DMS53 (cell line): Measurements from ENCODE around the gene PDE2A.

Experiments
- DNase-seq: peaks from one replicate; lab custom pipeline; 2025; lab: John Stamatoyannopoulos, UW

Gene PDE2A

DNA sequence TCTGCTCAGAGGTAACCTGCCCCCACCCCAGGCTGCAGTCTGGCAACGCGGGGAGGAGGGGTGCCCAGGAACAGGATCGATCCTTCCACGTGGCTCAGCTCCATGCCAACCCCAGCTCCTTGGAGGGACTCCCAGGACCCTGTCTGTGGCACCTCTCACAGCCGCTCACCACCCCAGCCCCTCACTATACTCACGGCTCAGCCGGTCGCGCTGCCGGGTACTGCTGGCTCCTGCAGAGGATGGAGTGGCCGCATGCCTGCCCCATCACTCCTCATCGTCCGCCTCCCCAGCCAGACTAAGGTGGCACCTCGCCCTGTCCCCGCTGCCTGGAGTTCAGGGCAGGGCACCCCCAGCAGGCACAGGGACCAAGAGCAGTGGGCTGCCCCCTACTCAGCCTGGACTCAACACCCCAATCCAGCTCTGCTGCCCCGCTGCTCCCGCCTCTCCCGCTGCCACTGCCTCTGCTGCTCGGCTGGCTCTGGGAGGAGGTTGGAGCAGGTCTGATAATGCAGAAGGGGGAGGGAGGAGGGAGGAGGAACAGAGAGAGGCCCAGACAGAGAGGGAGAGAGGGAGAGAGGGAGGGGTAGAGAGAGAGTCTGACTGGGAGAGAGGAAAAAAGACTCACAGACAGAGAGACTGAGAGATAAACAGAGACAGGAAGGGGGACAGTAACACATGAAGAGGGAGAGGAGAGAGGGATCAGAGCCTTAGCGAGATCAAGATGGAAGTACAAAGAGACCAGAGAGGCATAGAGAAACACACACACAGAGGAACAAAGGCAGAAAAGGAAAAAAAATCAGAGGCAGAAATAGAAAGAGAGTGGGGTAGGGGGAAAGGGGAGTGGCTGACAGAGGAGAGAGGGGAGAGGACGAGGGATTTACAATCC, at the start of gene PDE2A:
TSS of gene PDE2A (minus strand) at position 480 of the 886 bp plus-strand sequence. CDS start at position 265, 215 bp downstream.
- DNase-seq = peak; percentile 63

DNA sequence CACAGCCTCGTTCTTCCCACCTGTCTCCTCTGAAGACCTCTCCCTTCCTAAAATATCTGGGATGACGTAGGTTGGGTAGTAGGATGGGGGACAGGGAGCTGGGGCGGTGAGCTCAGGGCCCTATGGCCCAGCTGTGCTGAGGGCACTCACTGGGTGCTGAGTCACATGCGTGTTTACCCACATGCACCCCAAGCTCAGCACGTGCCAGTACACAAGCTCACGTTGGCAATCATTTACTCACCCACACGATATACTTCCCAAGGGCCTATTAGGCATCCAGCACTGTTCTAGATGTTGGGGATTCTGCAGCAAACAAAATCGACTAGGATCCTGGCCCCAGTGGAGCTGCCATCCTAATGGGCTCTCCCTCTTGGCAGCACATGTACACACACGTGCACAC, 49.3 kb upstream of the PDE2A start:
- no peak for DNase-seq

DNA sequence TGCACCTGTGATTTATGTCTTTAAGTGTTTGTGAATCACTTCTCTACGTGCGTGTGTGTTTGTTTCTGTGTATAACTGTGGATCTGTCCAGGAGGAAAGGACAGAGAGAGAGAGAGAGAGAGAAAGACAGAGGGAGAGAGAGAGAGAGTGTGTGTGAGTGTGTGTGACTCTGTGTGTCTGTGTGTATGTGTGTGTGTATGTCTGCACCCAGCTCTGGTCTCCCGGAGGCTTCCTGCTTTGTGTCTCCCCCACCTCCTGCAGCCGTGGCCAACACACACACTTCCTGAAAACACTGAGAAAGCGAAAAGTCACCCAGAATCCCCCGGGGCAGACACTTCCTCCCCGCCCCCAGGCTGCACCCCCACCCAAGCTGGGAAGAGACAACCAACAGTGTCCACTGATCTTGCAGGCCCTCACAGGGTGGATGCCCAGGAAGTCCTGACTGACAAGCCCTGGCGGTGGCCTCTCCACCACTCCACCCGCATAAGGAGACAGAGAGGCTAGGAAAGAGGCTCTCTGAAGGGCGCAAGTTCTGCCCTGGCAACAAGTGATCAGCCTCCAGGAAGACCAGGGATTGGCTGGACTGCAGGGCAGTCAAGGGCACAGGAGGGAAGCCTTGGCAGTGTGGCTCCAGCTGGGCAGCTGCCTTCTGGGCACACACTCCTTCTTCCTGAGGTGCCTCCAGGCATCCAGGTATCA, 48.0 kb upstream of the PDE2A start:
- peak; percentile 100 for DNase-seq

GRCh38 chr11:72721689-72722049, 47.4 kb upstream of the PDE2A start:
- peak; percentile 90 for DNase-seq

DNA sequence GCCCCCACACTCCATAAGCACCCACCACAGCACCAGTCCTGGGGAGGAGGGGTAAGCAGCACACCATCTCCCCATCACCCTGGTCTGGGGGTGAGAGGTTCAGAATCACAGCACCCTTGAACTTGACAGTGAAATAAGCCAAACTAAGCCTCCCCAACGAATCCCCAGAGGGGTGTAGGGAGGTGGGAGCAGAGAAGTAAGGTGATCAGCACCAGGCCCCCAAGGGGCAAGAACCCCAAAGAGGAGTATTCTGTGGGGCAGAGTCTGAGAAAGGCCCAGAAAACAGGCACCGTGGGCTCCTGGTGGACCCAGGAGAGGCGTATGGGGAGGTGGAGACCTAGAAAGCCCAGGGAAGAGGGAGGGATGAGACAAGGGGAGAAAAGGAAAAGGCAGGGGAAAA, 47.1 kb upstream of the PDE2A start:
- DNase-seq = no peak

- DNase-seq = peak; percentile 46
Measured at GRCh38 chr11:72720784-72721183, 46.6 kb upstream of the PDE2A start.

GRCh38 chr11:72720047-72720446, 45.8 kb upstream of the PDE2A start:
- DNase-seq = no peak

DNA sequence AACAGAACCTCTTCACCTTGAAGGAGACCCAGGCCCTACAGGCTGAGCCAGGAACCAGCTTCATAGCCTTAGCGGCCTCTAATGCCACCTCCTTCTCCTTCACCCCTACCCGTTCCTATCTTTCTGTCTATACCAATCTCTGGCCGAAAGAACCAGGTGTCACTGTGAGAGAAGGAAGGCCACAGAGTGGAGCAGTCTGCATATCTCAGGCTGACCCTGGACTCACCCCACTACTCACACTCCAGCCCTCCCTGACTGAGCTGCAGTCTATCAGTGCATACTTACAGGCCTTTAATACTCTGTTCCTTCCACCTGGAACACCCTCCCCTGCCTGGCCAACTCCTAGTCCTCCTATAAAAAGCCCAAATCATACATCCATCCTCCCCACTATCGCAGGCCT, 45.3 kb upstream of the PDE2A start:
- no peak for DNase-seq

DNA sequence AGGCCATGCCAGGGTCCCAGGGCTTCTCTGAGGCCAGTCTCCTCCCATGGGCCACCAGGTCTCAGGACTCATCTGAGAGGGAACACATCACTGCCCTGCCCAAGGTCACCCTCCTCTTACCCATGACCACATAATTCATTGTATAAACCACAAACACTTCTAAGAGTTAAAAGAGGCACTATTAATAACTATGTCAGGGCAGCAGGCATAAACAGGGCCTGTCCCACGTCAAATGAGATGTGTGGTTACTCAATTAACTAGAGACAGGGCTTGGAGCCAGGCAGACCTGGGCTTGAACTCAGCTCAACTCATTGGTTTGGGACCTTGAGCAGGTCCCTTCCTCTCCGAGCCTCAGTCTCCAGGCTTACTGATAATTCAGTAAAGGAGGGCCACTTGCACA, 44.9 kb upstream of the PDE2A start:
- no peak for DNase-seq

DNA sequence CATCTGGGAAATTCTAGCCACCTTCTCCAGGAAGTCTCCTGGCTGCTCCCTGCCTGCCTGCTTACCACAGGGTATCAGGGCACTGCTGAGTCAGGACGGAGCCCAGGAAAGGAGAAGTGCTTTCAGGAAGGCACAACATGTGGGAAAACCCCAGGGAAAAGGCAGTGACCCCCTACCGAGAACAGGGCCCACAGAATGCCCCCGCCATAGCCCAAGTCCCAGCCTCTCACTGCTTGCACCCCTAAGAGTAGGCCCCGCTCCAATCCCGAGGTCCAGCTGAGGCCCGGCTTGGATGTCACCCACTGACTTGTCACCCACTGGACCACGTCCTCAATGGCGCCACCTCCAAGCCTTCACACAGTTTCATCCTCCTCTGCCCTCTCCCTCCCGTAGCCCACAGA, 43.9 kb upstream of the PDE2A start:
- no peak for DNase-seq

DNA sequence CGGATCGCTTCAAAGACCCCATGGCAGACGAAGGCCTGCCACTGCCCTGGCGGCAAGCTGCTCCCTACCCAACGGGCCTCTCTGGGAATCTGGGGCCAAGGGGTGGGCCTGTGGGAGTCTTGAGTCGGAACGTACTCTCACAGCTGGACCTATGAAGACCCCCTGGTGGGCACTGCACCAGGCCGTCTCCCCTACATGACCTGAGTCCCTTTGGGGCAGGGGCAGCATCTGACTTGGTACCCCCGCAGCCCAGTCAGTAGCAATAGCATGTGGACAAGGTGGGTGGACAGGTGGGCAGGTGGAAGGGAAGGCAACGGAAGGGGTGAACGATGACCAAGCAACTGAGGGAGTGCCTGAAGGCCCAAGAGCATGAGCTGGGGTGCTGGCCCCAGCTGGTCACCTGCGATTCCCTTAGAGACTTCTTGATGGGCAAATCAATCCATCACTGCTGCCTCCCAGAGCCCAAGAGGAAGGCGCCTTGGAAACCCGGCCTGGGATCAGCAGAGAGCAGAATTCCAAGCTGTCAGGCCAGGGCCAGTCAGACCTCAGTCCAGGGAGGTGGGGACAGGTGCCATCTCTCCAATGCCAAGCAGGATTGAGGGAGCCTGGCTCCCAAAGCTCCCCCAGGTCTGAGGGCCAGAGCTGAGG, 42.7 kb upstream of the PDE2A start:
- no peak for DNase-seq

GRCh38 chr11:72716290-72716689, 42.1 kb upstream of the PDE2A start:
- DNase-seq = peak; percentile 66

DNA sequence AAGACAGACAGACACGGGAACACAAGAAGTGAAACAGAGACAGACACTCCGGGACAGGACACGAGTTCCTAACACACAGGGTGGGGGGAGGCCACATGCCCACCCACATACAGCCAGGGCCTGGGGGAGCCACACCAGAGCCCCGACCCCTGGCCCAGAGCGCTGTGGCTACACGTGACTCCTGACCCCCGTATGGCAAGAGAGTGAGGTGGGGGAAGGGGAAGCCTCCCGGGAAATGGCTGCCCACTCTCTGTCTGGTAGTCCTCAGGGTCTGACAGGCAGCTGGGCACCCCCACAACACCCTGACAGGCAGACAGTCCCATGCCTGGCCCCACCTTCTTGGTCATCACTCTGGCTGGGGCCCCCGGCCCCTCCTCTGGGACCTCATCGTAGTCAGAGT, 38.6 kb upstream of the PDE2A start:
- DNase-seq = no peak

DNA sequence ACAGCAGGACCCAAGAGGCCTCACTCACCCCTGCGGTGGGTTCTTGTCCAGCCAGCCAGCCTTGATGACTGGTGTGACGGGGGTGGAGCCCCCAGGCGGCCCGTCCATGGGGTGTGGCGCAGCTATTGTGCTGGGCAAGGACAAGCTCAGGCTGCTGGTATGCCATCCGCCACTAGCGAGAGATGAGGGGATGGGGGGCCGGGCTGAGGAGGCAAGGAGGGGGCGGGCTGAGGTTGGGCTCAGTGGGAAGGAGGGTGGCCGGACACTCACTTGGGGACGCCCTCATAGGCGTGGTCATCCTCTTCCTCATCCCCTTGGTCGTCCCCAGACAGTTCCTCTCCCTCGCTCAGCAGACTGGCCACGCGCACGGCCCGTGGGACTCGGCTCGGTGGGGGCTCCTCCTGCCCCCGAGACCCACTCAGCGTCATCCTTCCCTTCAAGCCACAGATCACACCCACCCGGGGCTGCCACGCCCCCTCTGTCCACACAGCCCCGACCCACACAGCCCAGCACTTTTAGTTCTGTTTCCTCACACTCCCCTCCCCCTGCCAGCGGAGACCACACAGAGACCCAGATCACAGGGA, 38.0 kb upstream of the PDE2A start:
- no peak for DNase-seq

DNA sequence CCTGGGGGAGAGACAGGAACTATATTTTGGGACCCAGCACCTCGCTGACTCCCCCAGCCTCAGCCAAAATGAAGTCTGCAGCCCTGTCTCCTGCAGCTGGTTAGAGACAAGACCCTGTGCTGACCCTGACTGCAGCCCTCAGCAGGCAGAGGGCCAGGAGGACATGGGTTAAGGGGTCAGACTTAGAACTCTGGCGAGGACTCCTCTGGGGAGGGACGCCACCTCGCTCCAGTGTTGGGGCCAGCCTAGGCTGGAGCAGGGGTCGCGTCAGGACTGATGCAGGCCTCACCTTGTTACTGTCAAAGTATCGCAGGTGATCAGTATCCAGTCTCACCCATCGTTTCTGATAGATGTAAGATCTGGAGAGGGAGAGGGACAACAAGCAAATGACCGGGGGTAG, 36.9 kb upstream of the PDE2A start:
- DNase-seq = no peak

DNA sequence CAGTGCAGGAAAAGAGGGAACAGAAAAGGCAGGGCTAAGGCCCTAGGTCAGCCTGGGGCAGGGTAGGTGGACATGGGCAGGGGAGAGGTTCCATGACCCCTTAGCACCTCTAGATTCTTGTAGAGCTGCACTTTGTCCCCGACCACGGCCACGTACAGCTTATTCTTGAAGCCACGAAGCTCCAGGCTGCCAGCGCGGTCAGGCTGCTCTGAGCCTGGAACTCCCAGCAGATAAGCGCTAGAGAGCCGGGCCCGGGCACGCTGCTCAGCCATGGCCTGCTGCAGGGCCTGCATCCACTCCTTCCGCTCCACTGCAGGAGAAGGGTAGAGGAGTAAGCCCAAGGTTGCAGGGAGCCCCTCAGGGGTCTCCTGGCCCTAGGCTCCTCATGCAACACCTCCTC, 36.1 kb upstream of the PDE2A start:
- no peak for DNase-seq

GRCh38 chr11:72709478-72710238, 35.4 kb upstream of the PDE2A start:
- DNase-seq = no peak

GRCh38 chr11:72707032-72707431, 32.8 kb upstream of the PDE2A start:
- DNase-seq = no peak

- DNase-seq = no peak
Measured at GRCh38 chr11:72706579-72706978, 32.4 kb upstream of the PDE2A start.

DNA sequence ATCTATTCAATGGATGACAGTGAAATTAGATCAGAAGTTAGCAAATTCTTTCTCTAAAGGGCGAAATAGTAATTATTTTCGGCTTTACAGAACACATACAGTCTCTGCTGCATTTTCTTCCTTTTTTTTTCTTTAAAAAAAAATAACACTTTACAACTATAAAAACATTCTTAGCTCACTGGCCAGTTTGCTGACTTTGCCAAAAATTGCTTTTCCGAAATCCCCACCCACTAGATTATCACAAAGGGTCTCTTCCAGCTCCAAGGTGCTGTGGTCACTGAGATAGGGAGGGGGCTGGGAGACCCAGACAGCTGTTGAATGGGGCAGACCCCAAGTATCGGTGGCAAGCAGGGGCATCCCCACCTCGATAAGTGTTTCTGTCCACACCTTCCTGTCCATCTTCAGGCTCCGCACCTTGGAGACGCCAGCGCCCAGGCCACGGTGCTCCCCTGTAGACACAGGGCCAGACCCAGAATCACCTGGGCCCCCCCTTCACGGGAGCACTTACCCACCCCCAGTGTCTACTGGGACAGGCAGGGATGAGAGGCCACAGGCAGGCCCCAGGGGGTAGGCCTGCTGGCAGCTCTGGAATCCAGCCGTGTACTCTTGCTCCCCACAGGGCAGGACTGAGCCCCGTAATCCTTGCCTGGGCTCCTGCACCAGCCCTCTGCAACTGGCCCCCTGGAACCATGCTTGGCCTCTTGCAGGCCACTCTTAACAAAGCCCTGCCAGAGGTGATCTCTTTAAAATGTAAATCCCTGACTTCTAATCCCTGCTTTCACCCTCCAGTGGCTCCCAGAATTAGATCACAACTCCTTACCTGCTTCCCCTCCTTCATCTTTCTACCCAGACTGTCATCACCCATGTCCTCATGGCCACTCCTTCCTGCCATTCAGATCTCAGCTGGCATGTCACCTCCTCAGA, 31.5 kb upstream of the PDE2A start:
- DNase-seq = no peak

DNA sequence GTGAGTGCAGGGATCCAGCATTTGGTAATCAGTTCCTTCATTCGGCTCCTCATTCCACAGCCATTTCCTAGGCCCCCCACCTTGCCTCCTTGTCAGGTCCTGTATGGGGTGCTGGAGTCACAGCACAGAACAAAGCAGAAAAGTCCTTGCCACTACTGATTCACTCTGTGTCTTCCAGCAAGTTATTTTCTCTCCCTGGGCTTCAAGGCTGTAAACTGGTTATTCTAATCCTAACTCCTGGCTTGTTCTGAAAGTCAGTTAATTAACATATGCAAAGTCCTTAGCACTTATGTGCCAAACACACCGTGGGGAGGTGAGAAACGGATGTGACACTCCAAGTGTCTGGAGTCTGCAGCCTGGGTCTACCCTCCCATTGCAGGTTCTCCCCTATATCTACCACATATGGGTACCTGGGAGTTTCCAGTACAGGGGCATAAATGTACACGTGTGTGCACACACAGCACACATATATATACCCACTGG, 30.6 kb upstream of the PDE2A start:
- DNase-seq = no peak
